Measurements from ENCODE around the gene ZNF107. TPM values are rescaled to one million over a fixed set of nuclear protein-coding genes. Genes with fewer than 3 reads are reported as not detected.

ZNF107 gene
- total RNA-seq, 1 donor from 2014 or later: 7.8 TPM

GRCh38 chr7:64626083-64626469, 39.9 kb upstream of the ZNF107 start:
- H3K27ac Mint-ChIP-seq (ENCODE audit: unreplicated experiment): no peak overlapping the region
- FAIRE-seq (no peak), DNase-seq (ENCODE audit: low read depth) (no peak)
- Histone ChIP-seq H3K4me1 (ENCODE audit: insufficient read depth, low read length) (no peaks in the 10 kb centered on the region), H4K20me1 (ENCODE audit: insufficient read depth, low read length) (no peaks in the 10 kb centered on the region), H3K9ac (ENCODE audit: low read length) (no peak overlapping the region), H3K79me2 (ENCODE audit: insufficient read depth, low read length) (no peaks in the 10 kb centered on the region), H3K4me3 (ENCODE audit: insufficient read depth, low read depth, low read length) (no peak overlapping the region), H3K27me3 (ENCODE audit: insufficient read depth, low read length) (no peaks in the 10 kb centered on the region), H3K36me3 (ENCODE audit: insufficient read depth, low read length) (no peaks in the 10 kb centered on the region), H3K4me2 (ENCODE audit: low read length) (no peak overlapping the region), H3K27ac (ENCODE audit: low read depth, low read length) (no peak overlapping the region), H3K9me3 (ENCODE audit: insufficient read depth, low read depth, low read length) (no peaks in the 10 kb centered on the region), H2AFZ (ENCODE audit: low read depth, low read length) (no peak overlapping the region)
- no peak for TF ChIP-seq EZH2 (IDR thresholded peaks at IDR 0.05; ENCODE audit: insufficient read depth, low read length)
- no peak for TF ChIP-seq CTCF (IDR thresholded peaks at IDR 0.05; ENCODE audit: insufficient read depth, low read depth, low read length)
- H3K36me3 Mint-ChIP-seq (ENCODE audit: low read depth, unreplicated experiment): no peaks in the 10 kb centered on the region
- H3K4me3 Mint-ChIP-seq (ENCODE audit: unreplicated experiment): no peak overlapping the region
- H3K9me3 Mint-ChIP-seq (ENCODE audit: unreplicated experiment): peaks cover 13% of the 10 kb centered on the region
- peaks cover 4% of the 10 kb centered on the region for H3K27me3 Mint-ChIP-seq (ENCODE audit: low read depth, unreplicated experiment)
- no peaks in the 10 kb centered on the region for H3K4me1 Mint-ChIP-seq (ENCODE audit: low read depth, unreplicated experiment)

DNA sequence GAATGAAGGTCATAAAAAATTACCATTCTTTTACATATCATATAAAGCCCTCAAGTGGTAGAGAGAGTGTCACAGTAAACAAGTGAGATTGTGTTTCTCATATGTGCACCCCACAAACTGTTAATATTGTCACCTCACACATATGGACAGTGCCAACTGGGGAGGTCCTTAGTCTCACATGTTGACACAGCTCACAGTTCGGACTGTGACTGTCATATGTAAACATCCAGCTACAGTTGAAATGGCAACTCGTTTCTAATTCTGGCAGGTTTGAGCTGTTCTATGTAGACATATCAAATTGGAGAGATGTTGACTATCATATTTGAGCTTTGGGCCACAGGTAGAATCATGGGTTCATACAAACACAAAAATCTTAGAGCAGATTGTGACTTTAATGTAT, 39.4 kb upstream of the ZNF107 start:
- FAIRE-seq: no peak
- no peak overlapping the region for H3K4me2 ChIP-seq (ENCODE audit: low read length)
- peaks cover 4% of the 10 kb centered on the region for H3K27me3 Mint-ChIP-seq (ENCODE audit: low read depth, unreplicated experiment)
- H3K4me1 Mint-ChIP-seq (ENCODE audit: low read depth, unreplicated experiment): no peaks in the 10 kb centered on the region
- H4K20me1 ChIP-seq (ENCODE audit: insufficient read depth, low read length): no peaks in the 10 kb centered on the region
- no peak for DNase-seq (ENCODE audit: low read depth)
- no peak for TF ChIP-seq EZH2 (IDR thresholded peaks at IDR 0.05; ENCODE audit: insufficient read depth, low read length)
- TF ChIP-seq CTCF (IDR thresholded peaks at IDR 0.05; ENCODE audit: insufficient read depth, low read depth, low read length): no peak
- H3K9me3 ChIP-seq (ENCODE audit: insufficient read depth, low read depth, low read length): no peaks in the 10 kb centered on the region
- H3K36me3 ChIP-seq (ENCODE audit: insufficient read depth, low read length): no peaks in the 10 kb centered on the region
- no peak overlapping the region for H3K27ac ChIP-seq (ENCODE audit: low read depth, low read length)
- H3K27me3 ChIP-seq (ENCODE audit: insufficient read depth, low read length): no peaks in the 10 kb centered on the region
- no peak overlapping the region for H3K4me3 ChIP-seq (ENCODE audit: insufficient read depth, low read depth, low read length)
- H3K4me3 Mint-ChIP-seq (ENCODE audit: unreplicated experiment): no peak overlapping the region
- H3K27ac Mint-ChIP-seq (ENCODE audit: unreplicated experiment): no peak overlapping the region
- H3K4me1 ChIP-seq (ENCODE audit: insufficient read depth, low read length): no peaks in the 10 kb centered on the region
- no peak overlapping the region for H2AFZ ChIP-seq (ENCODE audit: low read depth, low read length)
- H3K9ac ChIP-seq (ENCODE audit: low read length): no peak overlapping the region
- H3K36me3 Mint-ChIP-seq (ENCODE audit: low read depth, unreplicated experiment): no peaks in the 10 kb centered on the region
- peaks cover 10% of the 10 kb centered on the region for H3K9me3 Mint-ChIP-seq (ENCODE audit: unreplicated experiment)
- H3K79me2 ChIP-seq (ENCODE audit: insufficient read depth, low read length): no peaks in the 10 kb centered on the region

- no peak for DNase-seq (ENCODE audit: low read depth)
- Histone ChIP-seq H3K79me2 (ENCODE audit: insufficient read depth, low read length) (no peaks in the 10 kb centered on the region), H3K4me3 (ENCODE audit: insufficient read depth, low read depth, low read length) (no peak overlapping the region), H3K4me2 (ENCODE audit: low read length) (no peak overlapping the region), H3K9me3 (ENCODE audit: insufficient read depth, low read depth, low read length) (peaks cover 3% of the 10 kb centered on the region), H3K4me1 (ENCODE audit: insufficient read depth, low read length) (no peaks in the 10 kb centered on the region), H3K9ac (ENCODE audit: low read length) (no peak overlapping the region), H4K20me1 (ENCODE audit: insufficient read depth, low read length) (no peaks in the 10 kb centered on the region), H3K27ac (ENCODE audit: low read depth, low read length) (no peak overlapping the region), H2AFZ (ENCODE audit: low read depth, low read length) (no peak overlapping the region), H3K36me3 (ENCODE audit: insufficient read depth, low read length) (no peaks in the 10 kb centered on the region), H3K27me3 (ENCODE audit: insufficient read depth, low read length) (no peaks in the 10 kb centered on the region)
- Mint-ChIP-seq H3K36me3 (ENCODE audit: low read depth, unreplicated experiment) (no peaks in the 10 kb centered on the region), H3K4me3 (ENCODE audit: unreplicated experiment) (no peak overlapping the region), H3K27me3 (ENCODE audit: low read depth, unreplicated experiment) (peaks cover 4% of the 10 kb centered on the region), H3K4me1 (ENCODE audit: low read depth, unreplicated experiment) (no peaks in the 10 kb centered on the region), H3K27ac (ENCODE audit: unreplicated experiment) (no peak overlapping the region), H3K9me3 (ENCODE audit: unreplicated experiment) (peaks cover 10% of the 10 kb centered on the region)
- TF ChIP-seq CTCF (IDR thresholded peaks at IDR 0.05; ENCODE audit: insufficient read depth, low read depth, low read length) (no peak), EZH2 (IDR thresholded peaks at IDR 0.05; ENCODE audit: insufficient read depth, low read length) (no peak)
- no peak for FAIRE-seq
These were observed 37.7 kb upstream of the ZNF107 start for GRCh38 chr7:64628192-64628591.
